HEK293 (cell line): ENCODE results near the gene VWA5B1.

Source experiments
- ZNF792 ChIP-seq: fragments of 450-650 bp; formaldehyde crosslinking; IDR thresholded peaks from 2 replicates; pipeline ENCODE4 v1.5.1; 2016; ENCODE audit warnings: missing biosample characterization, missing genetic modification characterization
- TF ChIP-seq, protein P1 (sequence below): fragments of 450-650 bp; formaldehyde crosslinking; IDR thresholded peaks from 2 replicates; pipeline ENCODE4 v1.5.1; 2016; ENCODE audit warnings: missing biosample characterization, missing genetic modification characterization, low read depth

DNA sequence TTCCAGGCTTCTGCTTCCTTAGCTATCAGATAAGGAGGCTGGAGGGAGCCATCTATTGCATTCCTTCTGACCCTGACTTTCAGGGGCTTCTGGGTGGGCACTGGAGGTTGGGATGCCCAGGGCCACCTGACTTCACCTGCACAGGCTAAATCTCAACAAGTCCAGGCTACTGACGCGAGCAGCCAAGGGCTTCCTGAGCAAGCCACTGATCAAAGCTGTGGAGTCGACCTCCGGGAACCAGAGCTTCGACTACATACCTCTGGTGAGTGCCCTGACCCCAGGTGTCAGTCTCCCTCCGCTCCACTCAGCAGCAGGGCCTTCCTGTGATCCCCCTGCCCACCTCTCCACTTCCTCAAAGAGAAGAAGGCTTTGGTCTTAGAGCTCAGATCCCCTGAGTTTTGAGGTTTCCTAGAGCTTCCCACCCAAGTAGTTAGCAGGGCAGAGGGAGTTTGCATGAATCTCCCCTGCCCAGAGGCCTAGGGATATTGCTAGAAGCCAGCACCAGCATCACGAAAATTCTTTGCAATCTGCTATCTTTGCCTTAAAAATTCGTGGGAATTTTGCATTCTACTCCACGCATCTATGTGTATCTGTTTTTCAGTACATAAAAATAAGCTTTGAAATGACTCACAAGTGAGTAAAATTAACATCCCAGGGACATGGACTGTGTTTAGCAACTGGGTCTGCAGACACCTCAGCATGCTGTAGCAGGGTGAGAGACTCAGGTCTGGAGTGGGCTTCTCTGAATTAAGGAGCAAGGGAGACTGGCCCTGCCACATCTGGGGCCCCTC is 61.4 kb downstream of the VWA5B1 start:
- TF ChIP-seq, protein P1, sequence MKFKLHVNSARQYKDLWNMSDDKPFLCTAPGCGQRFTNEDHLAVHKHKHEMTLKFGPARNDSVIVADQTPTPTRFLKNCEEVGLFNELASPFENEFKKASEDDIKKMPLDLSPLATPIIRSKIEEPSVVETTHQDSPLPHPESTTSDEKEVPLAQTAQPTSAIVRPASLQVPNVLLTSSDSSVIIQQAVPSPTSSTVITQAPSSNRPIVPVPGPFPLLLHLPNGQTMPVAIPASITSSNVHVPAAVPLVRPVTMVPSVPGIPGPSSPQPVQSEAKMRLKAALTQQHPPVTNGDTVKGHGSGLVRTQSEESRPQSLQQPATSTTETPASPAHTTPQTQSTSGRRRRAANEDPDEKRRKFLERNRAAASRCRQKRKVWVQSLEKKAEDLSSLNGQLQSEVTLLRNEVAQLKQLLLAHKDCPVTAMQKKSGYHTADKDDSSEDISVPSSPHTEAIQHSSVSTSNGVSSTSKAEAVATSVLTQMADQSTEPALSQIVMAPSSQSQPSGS (tag by site-specific recombination) = no peak
- no peak for TF ChIP-seq ZNF792 (tag by site-specific recombination)
